ENCODE measurements around the gene FSCN2.
"Not testable (repeated sequence)": the region's sequence is repeated elsewhere in the genome, so short reads cannot be mapped to it uniquely, and the experiment has no call there.

DNA sequence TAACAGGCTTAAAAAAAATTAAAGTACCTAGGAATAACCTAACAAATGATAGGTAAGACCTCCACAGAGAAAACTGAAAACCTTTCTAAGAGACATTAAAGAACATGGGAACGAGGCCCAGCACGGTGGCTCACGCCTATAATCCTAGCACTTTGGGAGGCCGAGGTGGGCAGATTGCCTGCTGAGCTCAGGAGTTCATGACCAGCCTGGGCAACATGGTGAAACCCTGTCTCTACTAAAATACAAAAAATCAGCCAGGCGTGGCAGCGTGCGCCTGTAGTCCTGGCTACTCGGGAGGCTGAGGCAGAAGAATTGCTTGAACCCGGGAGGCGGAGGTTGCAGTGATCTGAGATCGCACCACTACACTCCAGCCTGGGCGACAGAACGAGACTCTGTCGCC, 56.6 kb downstream of the FSCN2 start:
- TF ChIP-seq, protein P1, sequence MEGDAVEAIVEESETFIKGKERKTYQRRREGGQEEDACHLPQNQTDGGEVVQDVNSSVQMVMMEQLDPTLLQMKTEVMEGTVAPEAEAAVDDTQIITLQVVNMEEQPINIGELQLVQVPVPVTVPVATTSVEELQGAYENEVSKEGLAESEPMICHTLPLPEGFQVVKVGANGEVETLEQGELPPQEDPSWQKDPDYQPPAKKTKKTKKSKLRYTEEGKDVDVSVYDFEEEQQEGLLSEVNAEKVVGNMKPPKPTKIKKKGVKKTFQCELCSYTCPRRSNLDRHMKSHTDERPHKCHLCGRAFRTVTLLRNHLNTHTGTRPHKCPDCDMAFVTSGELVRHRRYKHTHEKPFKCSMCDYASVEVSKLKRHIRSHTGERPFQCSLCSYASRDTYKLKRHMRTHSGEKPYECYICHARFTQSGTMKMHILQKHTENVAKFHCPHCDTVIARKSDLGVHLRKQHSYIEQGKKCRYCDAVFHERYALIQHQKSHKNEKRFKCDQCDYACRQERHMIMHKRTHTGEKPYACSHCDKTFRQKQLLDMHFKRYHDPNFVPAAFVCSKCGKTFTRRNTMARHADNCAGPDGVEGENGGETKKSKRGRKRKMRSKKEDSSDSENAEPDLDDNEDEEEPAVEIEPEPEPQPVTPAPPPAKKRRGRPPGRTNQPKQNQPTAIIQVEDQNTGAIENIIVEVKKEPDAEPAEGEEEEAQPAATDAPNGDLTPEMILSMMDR (IDR thresholded peaks at IDR 0.05): not testable (repeated sequence)
- TF ChIP-seq IRF2 (CRISPR knock-in tag; IDR thresholded peaks at IDR 0.05; ENCODE audit: borderline replicate concordance, low read depth); FOXK1 (CRISPR knock-in tag; IDR thresholded peaks at IDR 0.05); JUN (CRISPR knock-in tag; IDR thresholded peaks at IDR 0.05); CREB1 (CRISPR knock-in tag; IDR thresholded peaks at IDR 0.05); NFYB (CRISPR knock-in tag; conservative IDR thresholded peaks at IDR 0.05; ENCODE audit: low read depth); ZNF263 (CRISPR knock-in tag; IDR thresholded peaks at IDR 0.05; ENCODE audit: low read depth); CREM (CRISPR knock-in tag; IDR thresholded peaks at IDR 0.05): not testable (repeated sequence)
- TF ChIP-seq, protein P2, sequence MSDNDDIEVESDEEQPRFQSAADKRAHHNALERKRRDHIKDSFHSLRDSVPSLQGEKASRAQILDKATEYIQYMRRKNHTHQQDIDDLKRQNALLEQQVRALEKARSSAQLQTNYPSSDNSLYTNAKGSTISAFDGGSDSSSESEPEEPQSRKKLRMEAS (CRISPR knock-in tag; IDR thresholded peaks at IDR 0.05): not testable (repeated sequence)
- TF ChIP-seq, protein P3, sequence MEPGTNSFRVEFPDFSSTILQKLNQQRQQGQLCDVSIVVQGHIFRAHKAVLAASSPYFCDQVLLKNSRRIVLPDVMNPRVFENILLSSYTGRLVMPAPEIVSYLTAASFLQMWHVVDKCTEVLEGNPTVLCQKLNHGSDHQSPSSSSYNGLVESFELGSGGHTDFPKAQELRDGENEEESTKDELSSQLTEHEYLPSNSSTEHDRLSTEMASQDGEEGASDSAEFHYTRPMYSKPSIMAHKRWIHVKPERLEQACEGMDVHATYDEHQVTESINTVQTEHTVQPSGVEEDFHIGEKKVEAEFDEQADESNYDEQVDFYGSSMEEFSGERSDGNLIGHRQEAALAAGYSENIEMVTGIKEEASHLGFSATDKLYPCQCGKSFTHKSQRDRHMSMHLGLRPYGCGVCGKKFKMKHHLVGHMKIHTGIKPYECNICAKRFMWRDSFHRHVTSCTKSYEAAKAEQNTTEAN (CRISPR knock-in tag; IDR thresholded peaks at IDR 0.05): not testable (repeated sequence)
- TF ChIP-seq, protein P4, sequence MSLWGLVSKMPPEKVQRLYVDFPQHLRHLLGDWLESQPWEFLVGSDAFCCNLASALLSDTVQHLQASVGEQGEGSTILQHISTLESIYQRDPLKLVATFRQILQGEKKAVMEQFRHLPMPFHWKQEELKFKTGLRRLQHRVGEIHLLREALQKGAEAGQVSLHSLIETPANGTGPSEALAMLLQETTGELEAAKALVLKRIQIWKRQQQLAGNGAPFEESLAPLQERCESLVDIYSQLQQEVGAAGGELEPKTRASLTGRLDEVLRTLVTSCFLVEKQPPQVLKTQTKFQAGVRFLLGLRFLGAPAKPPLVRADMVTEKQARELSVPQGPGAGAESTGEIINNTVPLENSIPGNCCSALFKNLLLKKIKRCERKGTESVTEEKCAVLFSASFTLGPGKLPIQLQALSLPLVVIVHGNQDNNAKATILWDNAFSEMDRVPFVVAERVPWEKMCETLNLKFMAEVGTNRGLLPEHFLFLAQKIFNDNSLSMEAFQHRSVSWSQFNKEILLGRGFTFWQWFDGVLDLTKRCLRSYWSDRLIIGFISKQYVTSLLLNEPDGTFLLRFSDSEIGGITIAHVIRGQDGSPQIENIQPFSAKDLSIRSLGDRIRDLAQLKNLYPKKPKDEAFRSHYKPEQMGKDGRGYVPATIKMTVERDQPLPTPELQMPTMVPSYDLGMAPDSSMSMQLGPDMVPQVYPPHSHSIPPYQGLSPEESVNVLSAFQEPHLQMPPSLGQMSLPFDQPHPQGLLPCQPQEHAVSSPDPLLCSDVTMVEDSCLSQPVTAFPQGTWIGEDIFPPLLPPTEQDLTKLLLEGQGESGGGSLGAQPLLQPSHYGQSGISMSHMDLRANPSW (CRISPR knock-in tag; conservative IDR thresholded peaks at IDR 0.05; ENCODE audit: low read depth): not testable (repeated sequence)
